NCI-H1092 (cell line): ENCODE results near the gene IGDCC3.

Experiments used
- DNase-seq: peaks from one replicate; lab custom pipeline; 2025; lab: John Stamatoyannopoulos, UW

The IGDCC3 gene

GRCh38 chr15:65343374-65343981 lies 34.3 kb downstream of the IGDCC3 start:
- DNase-seq: no peak

GRCh38 chr15:65342493-65342892 lies 35.3 kb downstream of the IGDCC3 start:
- DNase-seq: no peak

- no peak for DNase-seq
These were observed 37.9 kb downstream of the IGDCC3 start for GRCh38 chr15:65339920-65340319.

- DNase-seq: no peak
These were observed 38.4 kb downstream of the IGDCC3 start for GRCh38 chr15:65339416-65339815.

GRCh38 chr15:65338823-65339222 lies 39.0 kb downstream of the IGDCC3 start:
- DNase-seq: no peak

GRCh38 chr15:65338366-65338765 lies 39.4 kb downstream of the IGDCC3 start:
- DNase-seq: no peak

GRCh38 chr15:65337436-65338070 lies 40.2 kb downstream of the IGDCC3 start:
- peak; percentile 59 for DNase-seq

- DNase-seq: peak; percentile 21
These were observed 41.0 kb downstream of the IGDCC3 start for GRCh38 chr15:65336493-65337435.

- no peak for DNase-seq
These were observed 42.3 kb downstream of the IGDCC3 start for GRCh38 chr15:65335278-65336055.

- no peak for DNase-seq
These were observed 43.1 kb downstream of the IGDCC3 start for GRCh38 chr15:65334586-65335231.

GRCh38 chr15:65333856-65334255 lies 43.9 kb downstream of the IGDCC3 start:
- DNase-seq: no peak

- no peak for DNase-seq
These were observed 44.5 kb downstream of the IGDCC3 start for GRCh38 chr15:65333148-65333820.

- no peak for DNase-seq
These were observed 45.2 kb downstream of the IGDCC3 start for GRCh38 chr15:65332391-65333147.

- no peak for DNase-seq
These were observed 46.0 kb downstream of the IGDCC3 start for GRCh38 chr15:65331811-65332210.

- no peak for DNase-seq
These were observed 46.7 kb downstream of the IGDCC3 start for GRCh38 chr15:65330934-65331645.

- DNase-seq: no peak
These were observed 47.6 kb downstream of the IGDCC3 start for GRCh38 chr15:65329984-65330735.

GRCh38 chr15:65329288-65329983 lies 48.4 kb downstream of the IGDCC3 start:
- no peak for DNase-seq
